ENCODE results near the gene FBXW12. TPM values are rescaled to one million over a fixed set of nuclear protein-coding genes. Genes with fewer than 3 reads are reported as not detected.

FBXW12 gene
- total and polyA plus RNA-seq, 2 donors (not counting 1 experiment from before 2014, with no cell fraction given), result not detected

DNA sequence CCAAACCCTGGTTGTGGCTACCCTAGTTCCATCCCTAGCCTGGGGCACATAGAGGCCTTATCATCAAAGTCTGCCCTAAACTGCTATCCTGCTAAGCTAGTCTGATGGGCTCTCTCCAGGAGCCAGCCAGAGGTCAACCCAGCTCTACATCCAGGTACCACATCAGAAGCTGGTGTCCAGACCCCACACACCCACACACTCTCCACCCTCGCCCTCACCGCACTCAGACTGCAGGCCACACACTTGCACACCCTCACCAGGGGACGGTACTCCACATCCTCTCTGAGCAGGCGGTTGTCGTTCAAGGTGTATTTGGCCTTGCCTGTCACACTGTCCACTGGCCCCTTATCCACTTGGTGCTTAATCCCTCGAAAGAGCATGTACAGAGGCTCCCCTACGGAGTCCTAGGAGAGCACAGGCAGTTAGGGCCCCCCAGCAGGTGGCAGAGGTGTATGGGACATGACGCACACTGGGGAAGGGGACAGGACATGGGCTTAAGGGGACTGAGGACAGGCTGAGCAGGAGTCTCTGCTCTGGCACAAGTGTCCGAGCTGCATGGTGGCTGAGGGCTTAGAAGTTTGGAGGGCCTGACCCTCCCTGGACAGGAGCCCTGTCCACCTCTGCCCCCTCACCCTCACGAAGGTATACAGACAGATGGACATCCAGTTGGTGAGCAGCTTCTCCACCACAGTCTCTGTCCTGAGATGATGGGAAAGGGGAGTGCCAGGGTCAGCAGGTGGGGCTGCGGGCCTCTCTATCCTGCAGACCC, 39.8 kb downstream of the FBXW12 start:
- no peaks in the 10 kb centered on the region for H3K4me1 Mint-ChIP-seq
- ATAC-seq (ENCODE audit: low read depth) (no peak), DNase-seq (no peak)
- Histone ChIP-seq H3K27ac (ENCODE audit: low read length in 2 of 2) (no peak overlapping the region), H3K4me2 (replicated peaks; ENCODE audit: low read depth, low read length, poor library complexity, severe bottlenecking) (no peak overlapping the region), H3K4me3 (ENCODE audit: control extremely low read depth in 1 of 5, extremely low read depth in 1 of 5, insufficient read depth in 1 of 5, low read depth in 2 of 5, low read length in 4 of 5) (no peak overlapping the region), H3K9me3 (ENCODE audit: control extremely low read depth in 1 of 3, control insufficient read depth in 2 of 3, insufficient read depth in 1 of 3, low read length in 2 of 3) (no peaks in the 10 kb centered on the region), H4K20me1 (ENCODE audit: control insufficient read depth, insufficient read depth, low read length, poor library complexity, severe bottlenecking) (no peaks in the 10 kb centered on the region), H3K9ac (ENCODE audit: low read length) (no peak overlapping the region), H3K79me2 (ENCODE audit: control insufficient read depth, insufficient read depth, low read length) (no peaks in the 10 kb centered on the region), H2AFZ (ENCODE audit: insufficient read depth, low read depth, low read length, poor library complexity, severe bottlenecking) (no peak overlapping the region), H3K27me3 (replicated peaks in 1 of 4; ENCODE audit: control extremely low read depth in 1 of 4, control insufficient read depth in 3 of 4, insufficient read depth in 4 of 4, low read length in 3 of 4) (no peaks in the 10 kb centered on the region), H3K4me1 (ENCODE audit: control insufficient read depth in 2 of 2, insufficient read depth in 2 of 2, low read length in 2 of 2) (no peaks in the 10 kb centered on the region), H3K36me3 (replicated peaks in 1 of 2; ENCODE audit: control extremely low read depth in 1 of 2, control insufficient read depth in 1 of 2, extremely low read depth in 1 of 2, insufficient read depth in 2 of 2, low read length in 1 of 2) (no peaks in the 10 kb centered on the region)
- no peak overlapping the region for H3K27ac Mint-ChIP-seq
- H3K9me3 Mint-ChIP-seq (ENCODE audit: insufficient read depth), result no peaks in the 10 kb centered on the region
- no peak for TF ChIP-seq EZH2 (IDR thresholded peaks at IDR 0.05; ENCODE audit: borderline replicate concordance, insufficient read depth, low read depth, low read length, poor library complexity, severe bottlenecking)
- TF ChIP-seq, protein P1, sequence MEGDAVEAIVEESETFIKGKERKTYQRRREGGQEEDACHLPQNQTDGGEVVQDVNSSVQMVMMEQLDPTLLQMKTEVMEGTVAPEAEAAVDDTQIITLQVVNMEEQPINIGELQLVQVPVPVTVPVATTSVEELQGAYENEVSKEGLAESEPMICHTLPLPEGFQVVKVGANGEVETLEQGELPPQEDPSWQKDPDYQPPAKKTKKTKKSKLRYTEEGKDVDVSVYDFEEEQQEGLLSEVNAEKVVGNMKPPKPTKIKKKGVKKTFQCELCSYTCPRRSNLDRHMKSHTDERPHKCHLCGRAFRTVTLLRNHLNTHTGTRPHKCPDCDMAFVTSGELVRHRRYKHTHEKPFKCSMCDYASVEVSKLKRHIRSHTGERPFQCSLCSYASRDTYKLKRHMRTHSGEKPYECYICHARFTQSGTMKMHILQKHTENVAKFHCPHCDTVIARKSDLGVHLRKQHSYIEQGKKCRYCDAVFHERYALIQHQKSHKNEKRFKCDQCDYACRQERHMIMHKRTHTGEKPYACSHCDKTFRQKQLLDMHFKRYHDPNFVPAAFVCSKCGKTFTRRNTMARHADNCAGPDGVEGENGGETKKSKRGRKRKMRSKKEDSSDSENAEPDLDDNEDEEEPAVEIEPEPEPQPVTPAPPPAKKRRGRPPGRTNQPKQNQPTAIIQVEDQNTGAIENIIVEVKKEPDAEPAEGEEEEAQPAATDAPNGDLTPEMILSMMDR (IDR thresholded peaks at IDR 0.05), result no peak
- no peak overlapping the region for H3K4me3 Mint-ChIP-seq
- 91% methylated on average over 11 of the region's 11 CpGs for WGBS (ENCODE audit: insufficient coverage)
- ChIA-PET POLR2A (interaction anchor here (0.6 kb wide), 1 partner anchor 57 kb away, joined by 4 read pairs; no protein-coding TSS in a partner anchor), CTCF (interaction anchor here (2.5 kb wide), 1 partner anchor 11 kb away, joined by 14 read pairs; no protein-coding TSS in a partner anchor)
- intact Hi-C loops (cut with micrococcal nuclease), result no loop called here
- no peaks in the 10 kb centered on the region for H3K27me3 Mint-ChIP-seq

DNA sequence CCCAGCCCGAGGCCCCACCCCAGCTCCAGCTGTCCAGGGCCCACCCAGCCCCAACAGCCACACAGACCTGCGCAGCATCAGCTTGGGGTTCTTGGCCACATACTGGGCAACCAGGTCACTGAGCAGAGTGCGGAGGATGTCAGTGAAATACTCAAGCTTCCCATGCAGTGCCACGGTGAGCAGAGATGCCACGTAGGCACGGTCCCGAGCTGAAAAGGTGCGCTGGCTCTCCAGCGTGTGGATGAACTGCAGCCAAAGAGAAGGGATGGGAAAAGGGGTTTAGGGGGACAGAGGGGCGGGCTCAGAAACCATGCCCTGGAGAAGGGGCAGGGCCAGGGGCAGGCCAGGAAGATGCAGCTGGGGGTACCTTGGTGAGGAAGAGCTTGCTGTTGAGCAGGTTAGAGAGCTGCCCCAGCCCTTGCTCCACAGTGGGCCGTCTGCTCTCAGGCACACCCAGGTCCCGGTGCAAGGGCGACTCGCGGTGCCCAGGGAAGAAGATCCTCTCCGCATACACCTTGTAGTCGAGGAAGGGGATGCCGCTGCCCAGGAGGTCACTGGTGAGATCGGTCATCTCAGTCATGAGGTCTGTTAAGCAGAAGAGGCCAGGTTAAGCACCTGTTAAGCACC, 40.5 kb downstream of the FBXW12 start:
- no peak overlapping the region for H3K4me3 ChIP-seq (ENCODE audit: control extremely low read depth in 1 of 5, extremely low read depth in 1 of 5, insufficient read depth in 1 of 5, low read depth in 2 of 5, low read length in 4 of 5)
- CTCF ChIA-PET, result interaction anchor here (2.5 kb wide), 1 partner anchor 12 kb away, joined by 14 read pairs; no protein-coding TSS in a partner anchor
- Mint-ChIP-seq H3K4me1 (no peaks in the 10 kb centered on the region), H3K27me3 (no peaks in the 10 kb centered on the region), H3K4me3 (no peak overlapping the region), H3K9me3 (ENCODE audit: insufficient read depth) (no peaks in the 10 kb centered on the region), H3K27ac (no peak overlapping the region)
- H3K79me2 ChIP-seq (ENCODE audit: control insufficient read depth, insufficient read depth, low read length), result no peaks in the 10 kb centered on the region
- no peaks in the 10 kb centered on the region for H3K9me3 ChIP-seq (ENCODE audit: control extremely low read depth in 1 of 3, control insufficient read depth in 2 of 3, insufficient read depth in 1 of 3, low read length in 2 of 3)
- no peaks in the 10 kb centered on the region for H3K36me3 ChIP-seq (replicated peaks in 1 of 2; ENCODE audit: control extremely low read depth in 1 of 2, control insufficient read depth in 1 of 2, extremely low read depth in 1 of 2, insufficient read depth in 2 of 2, low read length in 1 of 2)
- DNase-seq (no peak), ATAC-seq (ENCODE audit: low read depth) (no peak)
- 92% methylated on average over 19 of the region's 19 CpGs for WGBS (ENCODE audit: insufficient coverage)
- TF ChIP-seq, protein P1 (IDR thresholded peaks at IDR 0.05), result no peak
- TF ChIP-seq EZH2 (IDR thresholded peaks at IDR 0.05; ENCODE audit: borderline replicate concordance, insufficient read depth, low read depth, low read length, poor library complexity, severe bottlenecking), result no peak
- H3K27ac ChIP-seq (ENCODE audit: low read length in 2 of 2), result no peak overlapping the region
- H3K9ac ChIP-seq (ENCODE audit: low read length), result no peak overlapping the region
- no peaks in the 10 kb centered on the region for H3K27me3 ChIP-seq (replicated peaks in 1 of 4; ENCODE audit: control extremely low read depth in 1 of 4, control insufficient read depth in 3 of 4, insufficient read depth in 4 of 4, low read length in 3 of 4)
- POLR2A ChIA-PET, result interaction anchor here (0.6 kb wide), 1 partner anchor 58 kb away, joined by 4 read pairs; no protein-coding TSS in a partner anchor
- H2AFZ ChIP-seq (ENCODE audit: insufficient read depth, low read depth, low read length, poor library complexity, severe bottlenecking), result no peak overlapping the region
- no peaks in the 10 kb centered on the region for H3K4me1 ChIP-seq (ENCODE audit: control insufficient read depth in 2 of 2, insufficient read depth in 2 of 2, low read length in 2 of 2)
- intact Hi-C loops (cut with micrococcal nuclease), result no loop called here
- H4K20me1 ChIP-seq (ENCODE audit: control insufficient read depth, insufficient read depth, low read length, poor library complexity, severe bottlenecking), result no peaks in the 10 kb centered on the region
- H3K4me2 ChIP-seq (replicated peaks; ENCODE audit: low read depth, low read length, poor library complexity, severe bottlenecking), result no peak overlapping the region

All from B cell (primary cell).